Measurements from ENCODE around the gene ARHGAP42. TPM values are rescaled to one million over a fixed set of nuclear protein-coding genes. Genes with fewer than 3 reads are reported as not detected.

The ARHGAP42 gene
- total and polyA plus RNA-seq, 9 donors: 4.3 to 11.8 (median 7.0) TPM

GRCh38 chr11:100882957-100883356 lies 195.9 kb downstream of the ARHGAP42 start:
- Histone ChIP-seq H3K4me3 (no peak overlapping the region), H3K27me3 (no peaks in the 10 kb centered on the region), H3K36me3 (no peaks in the 10 kb centered on the region), H3K4me1 (ENCODE audit: insufficient read depth) (no peaks in the 10 kb centered on the region), H3K27ac (no peak overlapping the region), H3K9me3 (no peaks in the 10 kb centered on the region)
- no peak for DNase-seq
- intact Hi-C loops (cut with DNase I): no loop called here
- WGBS, 3 donors: 92 to 100% (median 96%) methylated on average over 1 of the region's 1 CpG
- TF ChIP-seq POLR2A (IDR thresholded peaks at IDR 0.05) (no peak), EP300 (IDR thresholded peaks at IDR 0.05) (no peak)
- TF ChIP-seq, protein P1, sequence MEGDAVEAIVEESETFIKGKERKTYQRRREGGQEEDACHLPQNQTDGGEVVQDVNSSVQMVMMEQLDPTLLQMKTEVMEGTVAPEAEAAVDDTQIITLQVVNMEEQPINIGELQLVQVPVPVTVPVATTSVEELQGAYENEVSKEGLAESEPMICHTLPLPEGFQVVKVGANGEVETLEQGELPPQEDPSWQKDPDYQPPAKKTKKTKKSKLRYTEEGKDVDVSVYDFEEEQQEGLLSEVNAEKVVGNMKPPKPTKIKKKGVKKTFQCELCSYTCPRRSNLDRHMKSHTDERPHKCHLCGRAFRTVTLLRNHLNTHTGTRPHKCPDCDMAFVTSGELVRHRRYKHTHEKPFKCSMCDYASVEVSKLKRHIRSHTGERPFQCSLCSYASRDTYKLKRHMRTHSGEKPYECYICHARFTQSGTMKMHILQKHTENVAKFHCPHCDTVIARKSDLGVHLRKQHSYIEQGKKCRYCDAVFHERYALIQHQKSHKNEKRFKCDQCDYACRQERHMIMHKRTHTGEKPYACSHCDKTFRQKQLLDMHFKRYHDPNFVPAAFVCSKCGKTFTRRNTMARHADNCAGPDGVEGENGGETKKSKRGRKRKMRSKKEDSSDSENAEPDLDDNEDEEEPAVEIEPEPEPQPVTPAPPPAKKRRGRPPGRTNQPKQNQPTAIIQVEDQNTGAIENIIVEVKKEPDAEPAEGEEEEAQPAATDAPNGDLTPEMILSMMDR (IDR thresholded peaks at IDR 0.05): no peak

DNA sequence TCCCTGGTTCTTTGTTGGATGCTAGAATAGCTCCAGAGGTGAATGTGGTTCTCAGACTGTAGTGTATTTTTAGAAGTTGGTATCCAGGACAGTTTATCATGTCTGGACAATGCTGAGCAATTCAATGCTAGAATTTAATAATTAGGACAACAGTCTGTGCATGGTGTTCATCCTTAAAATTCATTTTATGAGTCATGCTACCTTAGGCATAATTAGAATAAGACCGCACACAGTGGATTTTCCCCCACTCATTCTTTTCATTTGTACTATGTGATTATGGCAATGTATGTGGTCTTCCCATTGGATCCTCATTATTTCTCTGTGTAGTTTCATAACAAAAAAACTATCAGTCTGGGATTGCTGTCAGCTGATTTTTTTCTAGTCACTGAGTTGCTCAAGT lies 196.7 kb downstream of the ARHGAP42 start:
- TF ChIP-seq POLR2A (IDR thresholded peaks at IDR 0.05) (no peak), EP300 (IDR thresholded peaks at IDR 0.05) (no peak)
- TF ChIP-seq, protein P1 (IDR thresholded peaks at IDR 0.05): no peak
- no peak overlapping the region for H3K4me3 ChIP-seq

DNA sequence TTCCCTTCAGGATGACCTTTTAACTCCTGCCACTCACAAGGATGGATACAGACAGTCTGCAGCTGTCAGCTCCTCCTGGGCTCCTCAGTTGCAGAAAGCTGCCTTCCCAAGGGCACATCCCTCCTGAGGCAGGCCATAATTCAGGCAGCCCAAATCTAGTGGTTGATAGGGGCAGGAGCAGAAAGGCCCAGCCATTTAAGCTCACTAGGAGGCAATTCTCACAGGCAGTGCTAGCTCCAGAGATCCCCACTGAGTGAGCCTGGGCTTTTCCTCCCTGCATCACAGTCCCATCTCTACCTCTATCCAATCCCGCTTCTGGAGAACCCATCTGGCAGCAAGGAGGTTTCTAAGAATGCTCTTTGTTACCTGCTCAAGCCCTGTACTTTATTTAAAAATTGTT lies 200.6 kb downstream of the ARHGAP42 start:
- H3K27ac ChIP-seq: no peak overlapping the region
- no peaks in the 10 kb centered on the region for H3K9me3 ChIP-seq
- WGBS, 3 donors: 95 to 97% (median 96%) methylated on average over 1 of the region's 1 CpG
- intact Hi-C loops (cut with DNase I): no loop called here
- no peak for DNase-seq
- H3K27me3 ChIP-seq: no peaks in the 10 kb centered on the region
- no peak overlapping the region for H3K4me3 ChIP-seq
- H3K36me3 ChIP-seq: no peaks in the 10 kb centered on the region
- TF ChIP-seq POLR2A (IDR thresholded peaks at IDR 0.05) (no peak), EP300 (IDR thresholded peaks at IDR 0.05) (no peak)
- TF ChIP-seq, protein P1 (IDR thresholded peaks at IDR 0.05): no peak
- no peaks in the 10 kb centered on the region for H3K4me1 ChIP-seq (ENCODE audit: insufficient read depth)

More for the DNA sequence above, 196.7 kb downstream of the ARHGAP42 start:
- 52 to 83% (median 76%) methylated on average over 1 of the region's 1 CpG for WGBS, 3 donors
- H3K36me3 ChIP-seq: no peaks in the 10 kb centered on the region
- H3K4me1 ChIP-seq (ENCODE audit: insufficient read depth): no peaks in the 10 kb centered on the region
- intact Hi-C loops (cut with DNase I): no loop called here
- no peak for DNase-seq
- no peaks in the 10 kb centered on the region for H3K9me3 ChIP-seq
- no peak overlapping the region for H3K27ac ChIP-seq
- H3K27me3 ChIP-seq: no peaks in the 10 kb centered on the region

DNA sequence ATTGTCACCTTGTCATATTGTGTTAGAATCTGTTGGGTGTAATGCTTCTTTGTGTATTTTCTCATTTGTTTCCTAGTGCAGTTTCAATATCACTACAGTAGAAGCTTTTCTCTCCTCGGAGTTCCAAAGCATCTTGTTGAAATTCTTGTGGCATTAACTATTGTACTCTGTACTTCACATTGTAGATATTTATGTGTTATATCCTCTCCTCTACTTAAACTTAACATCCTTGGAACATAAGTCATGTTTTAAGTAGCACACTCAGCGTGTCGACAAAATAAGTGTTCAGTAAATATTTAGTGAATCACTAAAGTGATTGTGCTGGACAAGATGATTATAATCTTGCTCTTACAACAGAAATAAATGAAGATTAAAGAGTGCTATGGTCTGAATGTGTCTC lies 201.7 kb downstream of the ARHGAP42 start:
- intact Hi-C loops (cut with DNase I): no loop called here
- TF ChIP-seq EP300 (IDR thresholded peaks at IDR 0.05) (no peak), POLR2A (IDR thresholded peaks at IDR 0.05) (no peak)
- TF ChIP-seq, protein P1 (IDR thresholded peaks at IDR 0.05): no peak
- 78 to 83% (median 78%) methylated on average over 3 of the region's 3 CpGs for WGBS, 3 donors

More for the DNA sequence above, 201.7 kb downstream of the ARHGAP42 start:
- Histone ChIP-seq H3K36me3 (no peaks in the 10 kb centered on the region), H3K4me1 (ENCODE audit: insufficient read depth) (no peaks in the 10 kb centered on the region), H3K27me3 (no peaks in the 10 kb centered on the region), H3K27ac (no peak overlapping the region), H3K9me3 (no peaks in the 10 kb centered on the region), H3K4me3 (no peak overlapping the region)
- no peak for DNase-seq

Data from ovary (tissue), 9 donors.